ENCODE data around the gene NRXN3.

- TF ChIP-seq CTCF (IDR thresholded peaks at IDR 0.05), result no peak
- TF ChIP-seq POLR2A (IDR thresholded peaks at IDR 0.05), result no peak
These were observed 328.0 kb downstream of the NRXN3 start for GRCh38 chr14:78498062-78498595.

Measured in body of pancreas (tissue), 4 donors.